ENCODE data around the gene TSPAN4.
A peak's percentile ranks its signal among the peaks of the same experiment; 100 is the strongest.

TSPAN4 gene

GRCh38 chr11:868394-868793 is 25.7 kb downstream of the TSPAN4 start:
- DNase-seq: no peak

- DNase-seq: no peak
These were observed 26.1 kb downstream of the TSPAN4 start for GRCh38 chr11:868802-869201.

GRCh38 chr11:869399-870126 is 26.9 kb downstream of the TSPAN4 start:
- DNase-seq: no peak

GRCh38 chr11:870127-870413 is 27.4 kb downstream of the TSPAN4 start:
- no peak for DNase-seq

GRCh38 chr11:870418-870817 is 27.8 kb downstream of the TSPAN4 start:
- DNase-seq: no peak

GRCh38 chr11:871472-871871 is 28.8 kb downstream of the TSPAN4 start:
- DNase-seq: no peak

GRCh38 chr11:872799-873198 is 30.1 kb downstream of the TSPAN4 start:
- DNase-seq: no peak

- no peak for DNase-seq
These were observed 31.1 kb downstream of the TSPAN4 start for GRCh38 chr11:873706-874105.

- DNase-seq: no peak
These were observed 32.6 kb downstream of the TSPAN4 start for GRCh38 chr11:875203-875602.

GRCh38 chr11:875769-876301 is 33.2 kb downstream of the TSPAN4 start:
- no peak for DNase-seq

- DNase-seq: no peak
These were observed 33.9 kb downstream of the TSPAN4 start for GRCh38 chr11:876545-876944.

GRCh38 chr11:877565-877964 is 34.9 kb downstream of the TSPAN4 start:
- DNase-seq: no peak

GRCh38 chr11:880447-880846 is 37.8 kb downstream of the TSPAN4 start:
- DNase-seq: no peak

- no peak for DNase-seq
These were observed 39.9 kb downstream of the TSPAN4 start for GRCh38 chr11:882596-882995.

- no peak for DNase-seq
These were observed 40.9 kb downstream of the TSPAN4 start for GRCh38 chr11:883527-883926.

- no peak for DNase-seq
These were observed 42.0 kb downstream of the TSPAN4 start for GRCh38 chr11:884578-885070.

GRCh38 chr11:886568-886967 is 43.9 kb downstream of the TSPAN4 start:
- DNase-seq: no peak

- no peak for DNase-seq
These were observed 44.9 kb downstream of the TSPAN4 start for GRCh38 chr11:887589-887988.

- no peak for DNase-seq
These were observed 45.9 kb downstream of the TSPAN4 start for GRCh38 chr11:888310-889212.

GRCh38 chr11:889257-889656 is 46.6 kb downstream of the TSPAN4 start:
- DNase-seq: no peak

GRCh38 chr11:889687-890475 is 47.2 kb downstream of the TSPAN4 start:
- no peak for DNase-seq

- peak; percentile 65 for DNase-seq
These were observed 48.3 kb downstream of the TSPAN4 start for GRCh38 chr11:890794-891540.

Data from NCI-H1436 (cell line).